Activated T-helper 1 cell treated with Interleukin-2 at 50 U/mL for 16 hours (primary cell): Measurements from ENCODE around the gene MTHFD1.

Source experiments
- DNase-seq: peaks from one replicate; pipeline ENCODE4 v3.0.0-alpha.2; 2020; ENCODE audit warnings: low read depth

MTHFD1 gene

GRCh38 chr14:64447876-64448670, 59.9 kb downstream of the MTHFD1 start:
- DNase-seq = no peak

GRCh38 chr14:64450255-64450654, 62.1 kb downstream of the MTHFD1 start:
- DNase-seq = no peak

GRCh38 chr14:64454671-64455070, 66.5 kb downstream of the MTHFD1 start:
- no peak for DNase-seq

- no peak for DNase-seq
These were observed 71.4 kb downstream of the MTHFD1 start for GRCh38 chr14:64459405-64460136.

DNA sequence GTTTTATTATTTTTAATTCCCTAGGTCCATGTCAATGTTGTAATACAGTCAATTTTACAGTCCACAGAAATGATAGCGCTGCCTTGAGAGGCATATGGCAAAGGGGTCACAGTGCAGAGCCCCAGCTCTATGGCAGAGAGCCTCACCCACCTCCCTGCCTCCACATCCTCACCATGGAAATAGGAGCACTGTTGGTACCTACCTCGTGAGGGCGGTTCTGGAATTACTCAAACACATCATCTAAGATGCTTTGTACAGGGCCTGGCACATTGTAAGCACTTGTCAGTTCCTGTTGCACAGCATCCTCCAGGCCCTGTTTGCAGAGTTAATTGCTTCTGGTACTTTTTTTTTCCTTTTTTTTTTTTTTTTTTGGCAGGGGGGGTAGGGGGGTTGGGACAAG, 73.1 kb downstream of the MTHFD1 start:
- no peak for DNase-seq

DNA sequence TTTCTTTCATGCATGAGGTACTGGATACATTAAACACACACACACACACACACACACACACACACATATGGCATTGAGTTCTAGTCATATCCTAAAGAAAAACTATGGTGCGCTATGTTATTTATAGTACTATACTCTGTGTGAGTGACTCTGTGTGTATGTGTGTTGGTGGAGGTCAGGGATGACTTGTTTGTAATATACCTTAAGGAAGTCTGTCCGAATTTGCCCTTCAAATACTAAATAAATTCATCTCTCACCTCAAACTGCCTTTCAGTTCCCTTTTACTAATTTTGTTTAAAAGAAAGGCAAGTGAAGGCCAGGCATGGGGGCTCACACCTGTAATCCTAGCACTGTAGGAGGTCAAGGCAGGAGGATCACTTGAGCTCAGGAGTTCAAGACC, 75.0 kb downstream of the MTHFD1 start:
- DNase-seq = no peak

- no peak for DNase-seq
These were observed 75.7 kb downstream of the MTHFD1 start for GRCh38 chr14:64463873-64464272.

GRCh38 chr14:64464651-64465050, 76.5 kb downstream of the MTHFD1 start:
- no peak for DNase-seq

DNA sequence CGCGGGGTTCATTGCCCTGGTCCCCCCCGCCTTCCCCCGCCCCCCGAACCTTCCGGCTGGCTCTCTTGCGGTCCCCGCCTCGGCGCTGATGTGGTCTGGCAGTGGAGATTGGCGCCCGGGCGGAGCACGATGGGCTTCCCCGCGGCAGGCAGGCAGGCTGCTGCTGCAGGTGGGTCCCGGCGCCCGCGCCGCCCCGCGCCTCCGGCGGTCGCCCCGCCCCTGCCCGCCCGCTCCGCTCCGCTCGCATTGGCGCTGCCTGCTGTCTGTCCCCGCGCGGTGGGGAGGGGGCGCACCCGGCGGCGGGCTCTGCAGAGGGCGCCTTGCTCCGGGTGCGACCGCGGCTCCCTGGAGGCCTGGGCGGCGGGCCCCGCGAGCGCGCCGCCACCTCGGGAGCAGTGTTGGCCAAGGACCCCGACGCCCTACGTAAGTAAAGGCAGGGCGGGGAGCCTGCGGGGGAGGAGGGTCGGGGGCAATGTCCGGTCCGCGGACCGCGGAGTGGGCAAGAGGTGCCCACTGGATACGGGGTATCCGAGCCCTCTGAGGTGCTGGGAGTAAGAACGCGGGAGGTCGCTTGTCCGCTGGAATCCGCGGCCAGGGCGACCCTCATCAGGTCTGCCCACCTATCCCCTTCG, 77.2 kb downstream of the MTHFD1 start, which contains the start of gene AKAP5:
Gene AKAP5 (plus strand): TSS at position 309 of the 632 bp plus-strand sequence. CDS start 2,896 bp downstream, outside the sequence.
- DNase-seq = peak; percentile 52

GRCh38 chr14:64465831-64466554, 77.8 kb downstream of the MTHFD1 start:
- no peak for DNase-seq

GRCh38 chr14:64467101-64467500, 78.9 kb downstream of the MTHFD1 start:
- no peak for DNase-seq

- no peak for DNase-seq
These were observed 79.4 kb downstream of the MTHFD1 start for GRCh38 chr14:64467566-64467965.

DNA sequence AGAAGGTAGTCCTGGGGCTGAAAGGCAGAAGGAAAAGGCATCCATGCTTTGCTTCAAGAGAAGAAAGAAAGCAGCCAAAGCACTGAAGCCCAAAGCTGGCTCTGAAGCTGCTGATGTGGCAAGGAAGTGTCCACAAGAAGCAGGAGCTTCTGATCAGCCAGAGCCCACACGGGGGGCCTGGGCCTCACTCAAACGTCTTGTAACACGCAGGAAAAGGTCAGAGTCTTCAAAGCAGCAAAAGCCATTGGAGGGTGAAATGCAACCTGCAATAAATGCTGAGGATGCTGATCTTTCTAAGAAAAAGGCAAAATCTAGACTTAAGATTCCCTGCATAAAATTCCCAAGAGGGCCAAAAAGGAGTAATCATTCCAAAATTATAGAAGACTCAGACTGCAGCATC, 80.3 kb downstream of the MTHFD1 start:
- no peak for DNase-seq

- DNase-seq = no peak
These were observed 85.9 kb downstream of the MTHFD1 start for GRCh38 chr14:64474041-64474440.

DNA sequence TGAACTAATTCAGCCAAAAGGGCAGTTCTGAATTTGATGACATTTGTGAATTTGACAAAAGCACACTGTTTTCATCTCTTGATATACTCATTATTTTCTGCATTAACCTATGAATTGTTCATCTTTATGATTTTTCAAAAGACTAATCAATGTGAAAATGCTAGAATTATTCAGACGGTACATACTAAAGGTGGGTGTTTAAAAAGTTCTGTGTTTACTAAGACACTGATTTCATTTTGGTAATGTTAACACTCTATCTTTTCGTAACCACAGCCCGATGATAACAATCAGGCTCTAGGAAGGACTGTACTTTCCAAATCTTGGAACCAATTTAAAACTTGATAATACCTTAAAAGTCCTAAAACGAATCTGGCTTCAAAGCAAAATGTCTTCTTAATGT, 86.5 kb downstream of the MTHFD1 start:
- DNase-seq = no peak

DNA sequence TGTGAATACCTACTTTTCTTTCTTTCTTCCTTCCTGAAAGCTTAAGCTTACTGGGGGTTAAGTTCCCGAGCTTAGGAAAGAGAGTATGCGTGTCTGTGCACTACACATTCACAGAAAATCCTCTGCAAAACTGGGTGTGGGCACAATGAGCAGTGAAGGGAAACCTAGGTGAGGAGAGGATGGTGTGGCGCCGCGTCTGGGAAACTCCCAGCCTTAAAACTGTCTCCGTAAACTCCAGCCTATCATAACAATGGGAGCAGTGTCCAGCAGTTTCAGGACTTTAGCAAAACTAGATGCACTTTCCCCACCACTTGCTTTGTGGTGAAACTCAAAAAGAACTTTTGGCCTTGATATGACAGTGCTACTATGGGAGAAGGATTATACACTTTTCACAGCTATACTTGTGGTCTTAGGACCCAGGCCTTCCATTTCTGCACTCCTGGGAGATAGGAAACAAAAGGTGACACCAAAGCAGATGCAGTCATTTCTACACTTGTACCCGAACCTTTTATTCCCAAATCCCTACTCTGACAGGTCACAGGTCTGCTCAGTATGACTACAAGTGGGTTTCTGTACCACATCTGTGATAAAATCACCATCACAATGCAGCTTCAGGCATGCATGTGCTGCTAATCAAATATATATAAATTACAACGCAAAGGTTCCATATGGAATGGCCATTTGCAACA, 87.6 kb downstream of the MTHFD1 start:
- DNase-seq = no peak

GRCh38 chr14:64476438-64476837, 88.3 kb downstream of the MTHFD1 start:
- DNase-seq = no peak

GRCh38 chr14:64478634-64479250, 90.6 kb downstream of the MTHFD1 start:
- DNase-seq = no peak

DNA sequence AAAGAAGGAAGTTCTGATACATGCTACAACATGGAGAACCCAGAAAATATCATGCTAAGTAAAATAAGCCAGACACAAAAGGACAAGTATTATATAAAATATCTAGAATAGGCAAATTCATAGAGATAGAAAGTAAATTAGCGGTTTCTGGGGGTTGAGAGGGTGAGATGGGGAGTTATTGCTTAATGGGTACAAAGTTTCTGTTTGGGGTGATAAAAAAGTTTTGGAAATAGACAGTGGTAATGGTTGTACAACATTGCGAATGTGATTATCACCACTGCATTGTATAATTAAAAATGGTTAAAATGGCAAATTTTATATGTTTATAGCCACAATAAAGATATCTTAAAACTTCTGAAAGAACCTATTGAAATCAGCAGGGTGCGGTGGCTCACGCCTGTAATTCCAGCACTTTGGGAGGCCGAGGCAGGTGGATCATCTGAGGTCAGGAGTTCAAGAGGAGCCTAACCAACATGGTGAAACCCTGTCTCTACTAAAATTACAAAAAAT, 100.5 kb downstream of the MTHFD1 start:
- no peak for DNase-seq

DNA sequence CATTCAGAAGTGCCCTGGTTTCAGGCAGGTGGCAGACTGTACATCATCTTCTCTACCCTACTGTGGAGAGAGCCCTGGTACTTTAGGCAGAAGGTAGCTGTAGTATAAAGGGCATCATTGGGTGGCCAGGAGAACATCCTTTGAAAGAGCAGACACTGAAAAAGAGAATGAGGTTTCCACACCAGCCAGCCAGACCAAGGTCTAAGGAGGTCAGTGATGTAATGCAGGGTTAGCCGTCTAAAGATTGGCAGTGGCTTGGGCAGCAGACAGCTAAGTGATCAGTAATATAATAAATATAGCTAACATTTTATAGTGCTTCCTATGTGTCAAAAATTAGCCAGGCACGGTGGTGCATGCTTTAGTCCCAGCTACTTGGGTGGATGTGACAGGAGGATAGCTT, 103.5 kb downstream of the MTHFD1 start:
- DNase-seq = no peak

- no peak for DNase-seq
These were observed 105.3 kb downstream of the MTHFD1 start for GRCh38 chr14:64493455-64493854.
